ENCODE measurements around the gene UBTD1. TPM values are rescaled to one million over a fixed set of nuclear protein-coding genes. Genes with fewer than 3 reads are reported as not detected.

Gene UBTD1
- total RNA-seq, 1 donor from 2014 or later, result 1.8 TPM

DNA sequence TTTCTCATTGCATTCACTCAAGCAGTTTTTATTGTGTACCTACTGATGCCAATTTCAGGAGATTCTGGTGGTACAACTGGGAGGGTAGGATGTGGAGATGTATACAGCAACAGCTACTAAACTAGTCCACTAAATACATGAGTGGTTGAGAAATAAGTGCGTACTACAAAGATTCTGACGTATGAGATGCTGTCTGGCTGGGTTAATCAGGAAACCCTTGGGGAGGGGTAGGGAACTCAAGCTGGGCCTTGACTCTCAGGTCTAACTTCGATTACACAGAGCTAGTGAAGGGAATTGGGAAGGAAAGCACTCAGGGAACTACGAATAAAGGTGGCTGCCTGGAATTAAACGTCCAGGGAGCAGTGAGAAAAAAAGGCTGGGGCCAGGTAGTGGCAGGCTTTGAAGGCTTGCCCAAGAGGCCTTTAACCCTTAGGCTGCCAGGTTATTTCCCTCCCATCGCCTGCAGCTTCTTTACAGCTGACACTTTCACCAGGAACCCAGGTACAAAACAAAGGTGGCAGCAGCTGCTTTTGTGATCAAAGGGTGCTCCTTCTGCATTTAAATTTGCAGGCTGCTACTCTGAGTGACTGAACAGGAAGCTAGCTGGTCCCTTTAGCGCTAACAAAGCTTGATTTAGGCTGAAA, 3.7 kb upstream of the UBTD1 start:
- peak overlapping the region; percentile 64 for H3K27ac Mint-ChIP-seq
- peaks cover 41% of the 10 kb centered on the region for H3K4me1 Mint-ChIP-seq
- H3K9me3 Mint-ChIP-seq, result no peaks in the 10 kb centered on the region
- peak; percentile 63 for DNase-seq
- peaks cover 4% of the 10 kb centered on the region for H3K27me3 Mint-ChIP-seq
- intact Hi-C loops (cut with micrococcal nuclease), result loop anchor here (5.0 to 10.0 kb wide), 2 partner anchors 178 to 660 kb away; partner anchors contain the start of genes FRAT1 and LCOR
- peak overlapping the region; percentile 59 for H3K4me3 Mint-ChIP-seq
- H3K36me3 Mint-ChIP-seq (ENCODE audit: low read depth), result peaks cover 29% of the 10 kb centered on the region

GRCh38 chr10:97497572-97498075, 1.1 kb upstream of the UBTD1 start:
- intact Hi-C loops (cut with micrococcal nuclease), result loop anchor here (1.0 to 10.0 kb wide), 11 partner anchors 45 to 663 kb away; partner anchors contain the start of genes ARHGAP19, AVPI1, EXOSC1 and FRAT1
- DNase-seq, result peak; percentile 94
- H3K4me3 Mint-ChIP-seq, result peak overlapping the region; percentile 94
- H3K9me3 Mint-ChIP-seq, result no peaks in the 10 kb centered on the region
- peaks cover 29% of the 10 kb centered on the region for H3K27me3 Mint-ChIP-seq
- H3K27ac Mint-ChIP-seq, result peak overlapping the region; percentile 100
- H3K36me3 Mint-ChIP-seq (ENCODE audit: low read depth), result peaks cover 26% of the 10 kb centered on the region
- H3K4me1 Mint-ChIP-seq, result peaks cover 38% of the 10 kb centered on the region

DNA sequence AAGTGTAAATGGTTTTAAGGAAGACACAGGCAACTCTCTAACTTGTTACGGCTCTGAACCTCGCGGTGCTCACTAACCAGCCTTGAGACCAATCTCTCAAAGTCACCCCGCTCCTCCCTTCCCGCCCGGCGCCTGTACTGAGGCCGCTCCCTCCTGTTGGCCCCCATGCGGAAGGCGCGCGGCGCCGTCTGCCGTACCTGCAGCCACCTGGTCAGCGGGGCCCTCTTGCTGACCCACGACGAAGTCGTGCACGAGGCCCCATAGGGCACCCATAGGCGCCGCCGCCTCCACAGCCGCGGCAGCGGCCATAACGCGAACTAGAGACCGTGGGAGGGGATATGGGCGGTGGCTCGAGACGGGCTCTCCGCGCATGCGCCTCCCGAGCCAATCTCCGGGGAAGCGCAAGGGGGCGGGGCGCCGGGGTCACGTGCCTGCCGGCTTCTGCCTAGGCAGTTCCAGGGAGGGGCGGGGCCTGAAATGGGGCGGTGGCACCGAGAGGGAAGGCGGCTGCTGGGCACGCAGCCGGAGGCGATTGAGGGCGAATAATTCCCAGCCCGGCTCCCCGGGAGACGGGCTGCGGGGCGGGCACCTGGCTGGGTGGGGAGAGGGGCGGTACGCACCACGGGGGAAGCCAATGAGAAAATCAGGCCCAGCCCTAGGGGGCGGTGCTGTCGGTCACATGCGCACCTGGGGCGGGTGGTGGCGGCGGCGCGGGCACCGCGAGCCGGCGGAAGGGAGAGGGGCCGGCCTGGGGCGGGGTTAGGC, 466 bp upstream of the UBTD1 start, which contains the start of gene MMS19:
Gene MMS19 (minus strand): TSS at position 347 of the 765 bp plus-strand sequence. CDS start 38 bp downstream, at position 309.
- peak; percentile 100 for DNase-seq
- H3K9me3 Mint-ChIP-seq, result no peaks in the 10 kb centered on the region
- H3K4me1 Mint-ChIP-seq, result peaks cover 38% of the 10 kb centered on the region
- intact Hi-C loops (cut with micrococcal nuclease), result loop anchor here (1.0 to 10.0 kb wide), 10 partner anchors 45 to 663 kb away; partner anchors contain the start of genes ARHGAP19, AVPI1, EXOSC1 and FRAT1
- peaks cover 33% of the 10 kb centered on the region for H3K27me3 Mint-ChIP-seq
- H3K27ac Mint-ChIP-seq, result peak within 1 kb of the TSS; percentile 100
- peaks cover 21% of the 10 kb centered on the region for H3K36me3 Mint-ChIP-seq (ENCODE audit: low read depth)
- H3K4me3 Mint-ChIP-seq, result peak within 1 kb of the TSS; percentile 94

GRCh38 chr10:97499561-97500296, 1.0 kb downstream of the UBTD1 start:
- Mint-ChIP-seq H3K27me3 (peaks cover 35% of the 10 kb centered on the region), H3K27ac (no peak overlapping the region), H3K36me3 (ENCODE audit: low read depth) (peaks cover 9% of the 10 kb centered on the region), H3K4me1 (peaks cover 30% of the 10 kb centered on the region), H3K4me3 (peak overlapping the region; percentile 34), H3K9me3 (no peaks in the 10 kb centered on the region)
- intact Hi-C loops (cut with micrococcal nuclease), result loop anchor here (2.0 to 10.0 kb wide), 5 partner anchors 43 to 665 kb away; partner anchors contain the start of genes FRAT1, LCOR and PI4K2A
- DNase-seq, result no peak

GRCh38 chr10:97500297-97500575, 1.5 kb downstream of the UBTD1 start:
- intact Hi-C loops (cut with micrococcal nuclease), result no loop called here
- H3K4me1 Mint-ChIP-seq, result peaks cover 25% of the 10 kb centered on the region
- no peak for DNase-seq
- H3K27me3 Mint-ChIP-seq, result peaks cover 35% of the 10 kb centered on the region
- no peaks in the 10 kb centered on the region for H3K9me3 Mint-ChIP-seq
- H3K27ac Mint-ChIP-seq, result no peak overlapping the region
- H3K36me3 Mint-ChIP-seq (ENCODE audit: low read depth), result peaks cover 9% of the 10 kb centered on the region
- H3K4me3 Mint-ChIP-seq, result peak overlapping the region; percentile 38

DNA sequence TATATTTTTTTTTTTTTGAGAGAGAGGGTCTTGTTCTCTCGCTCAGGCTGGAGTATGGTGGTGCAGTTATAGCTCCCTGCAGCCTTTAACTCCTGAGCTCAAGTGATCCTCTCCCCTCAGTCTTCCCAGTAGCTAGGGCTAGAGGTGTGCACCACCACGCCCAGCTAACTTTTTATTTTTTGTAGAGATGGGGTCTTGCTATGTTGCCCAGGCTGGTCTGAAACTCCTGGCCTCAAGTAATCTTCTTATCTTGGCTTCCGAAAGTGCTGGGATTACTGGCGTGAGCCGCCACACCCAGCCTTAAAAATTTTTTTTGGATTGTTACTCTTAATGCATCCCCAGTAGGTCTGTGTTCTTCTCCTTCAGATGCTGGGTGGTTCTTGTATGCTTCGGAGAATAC, 4.2 kb downstream of the UBTD1 start:
- Mint-ChIP-seq H3K4me3 (no peak overlapping the region), H3K4me1 (peaks cover 6% of the 10 kb centered on the region), H3K27me3 (peaks cover 41% of the 10 kb centered on the region), H3K27ac (no peak overlapping the region), H3K9me3 (no peaks in the 10 kb centered on the region), H3K36me3 (ENCODE audit: low read depth) (no peaks in the 10 kb centered on the region)
- intact Hi-C loops (cut with micrococcal nuclease), result no loop called here
- no peak for DNase-seq

DNA sequence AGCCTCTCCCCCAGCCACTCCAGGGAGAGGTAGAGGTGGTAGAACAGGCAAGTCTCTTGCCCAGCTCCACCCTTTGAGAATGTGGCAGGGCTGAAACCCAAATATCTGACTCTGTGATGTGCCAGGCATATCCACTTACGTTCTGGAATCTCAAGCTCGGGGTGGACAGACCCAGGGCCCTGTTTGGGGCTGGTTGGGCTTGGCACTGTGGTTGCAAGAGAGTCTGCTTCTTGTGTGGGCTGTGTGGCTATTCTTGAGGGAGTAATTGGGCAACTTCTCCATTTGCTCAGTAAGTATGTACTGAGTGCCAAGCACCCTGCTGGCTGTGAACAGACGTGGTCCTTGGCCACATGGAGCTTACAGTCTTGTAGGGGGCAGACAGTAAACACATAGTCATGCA, 4.7 kb downstream of the UBTD1 start:
- intact Hi-C loops (cut with micrococcal nuclease), result no loop called here
- H3K36me3 Mint-ChIP-seq (ENCODE audit: low read depth), result no peaks in the 10 kb centered on the region
- H3K4me1 Mint-ChIP-seq, result peaks cover 6% of the 10 kb centered on the region
- no peak overlapping the region for H3K27ac Mint-ChIP-seq
- peaks cover 43% of the 10 kb centered on the region for H3K27me3 Mint-ChIP-seq
- H3K9me3 Mint-ChIP-seq, result no peaks in the 10 kb centered on the region
- H3K4me3 Mint-ChIP-seq, result no peak overlapping the region
- DNase-seq, result no peak

GRCh38 chr10:97505152-97505551, 6.4 kb downstream of the UBTD1 start:
- no peak overlapping the region for H3K27ac Mint-ChIP-seq
- H3K9me3 Mint-ChIP-seq, result no peaks in the 10 kb centered on the region
- H3K4me1 Mint-ChIP-seq, result peaks cover under 1% of the 10 kb centered on the region
- intact Hi-C loops (cut with micrococcal nuclease), result no loop called here
- no peaks in the 10 kb centered on the region for H3K36me3 Mint-ChIP-seq (ENCODE audit: low read depth)
- no peak overlapping the region for H3K4me3 Mint-ChIP-seq
- no peak for DNase-seq
- peaks cover 39% of the 10 kb centered on the region for H3K27me3 Mint-ChIP-seq

DNA sequence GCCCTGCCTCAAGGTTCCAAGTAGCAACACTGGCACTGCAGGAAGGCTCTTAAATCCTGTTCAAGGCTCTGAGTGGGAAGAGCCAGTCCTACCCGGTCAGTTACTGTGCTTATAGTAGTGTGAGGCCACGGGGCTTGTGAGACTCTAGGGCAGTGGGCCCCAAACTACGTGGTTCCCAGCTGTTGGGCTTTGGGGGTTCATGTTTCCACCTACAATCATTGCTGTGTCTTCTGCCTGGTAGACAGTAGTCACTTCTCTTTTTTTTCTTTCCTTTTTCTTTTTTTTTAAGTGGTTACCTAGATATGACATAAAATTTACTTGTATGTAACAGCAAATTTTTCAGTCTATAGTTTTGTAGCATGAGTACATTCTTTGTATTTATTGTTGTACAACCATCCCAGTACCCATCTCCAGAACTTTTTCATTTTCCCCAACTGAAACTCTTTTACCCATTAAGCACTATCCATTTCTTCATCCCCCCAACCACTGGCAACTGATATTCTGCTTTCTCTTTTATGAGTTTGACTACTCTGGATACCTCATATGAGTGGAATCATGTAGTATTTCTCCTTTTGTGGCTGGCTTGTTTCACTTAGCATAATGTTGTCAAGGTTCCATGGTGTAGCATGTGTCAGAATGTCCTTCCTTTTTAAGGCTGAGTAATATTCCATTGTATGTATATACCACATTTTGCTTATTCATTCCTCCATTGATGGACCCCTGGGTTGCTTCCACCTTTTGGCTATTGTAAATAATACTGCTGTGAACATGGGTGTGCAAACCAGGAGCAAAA, 7.7 kb downstream of the UBTD1 start:
- intact Hi-C loops (cut with micrococcal nuclease), result no loop called here
- H3K9me3 Mint-ChIP-seq, result no peaks in the 10 kb centered on the region
- no peak overlapping the region for H3K27ac Mint-ChIP-seq
- H3K36me3 Mint-ChIP-seq (ENCODE audit: low read depth), result no peaks in the 10 kb centered on the region
- H3K27me3 Mint-ChIP-seq, result peaks cover 31% of the 10 kb centered on the region
- no peak overlapping the region for H3K4me3 Mint-ChIP-seq
- no peak for DNase-seq
- H3K4me1 Mint-ChIP-seq, result no peaks in the 10 kb centered on the region

DNA sequence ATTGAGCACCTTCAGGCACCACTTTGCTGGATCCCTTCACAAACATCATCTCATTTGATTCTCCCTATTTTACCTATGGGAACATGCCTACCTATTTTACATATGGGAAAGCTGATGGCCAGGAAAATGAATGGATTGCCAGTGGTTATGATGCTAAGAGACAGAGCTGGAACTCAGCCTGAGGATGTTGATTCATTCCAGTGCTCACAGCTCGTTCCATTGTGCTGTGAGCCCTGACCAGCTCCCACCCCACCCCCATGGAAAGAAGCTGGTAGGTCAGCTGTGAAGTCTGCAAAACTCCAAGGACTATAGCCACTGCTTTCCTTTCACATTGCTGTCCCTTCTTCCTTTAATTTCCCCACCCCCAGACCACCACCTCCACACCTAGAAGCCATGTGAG, 9.6 kb downstream of the UBTD1 start:
- Mint-ChIP-seq H3K27me3 (peaks cover 18% of the 10 kb centered on the region), H3K9me3 (no peaks in the 10 kb centered on the region), H3K4me3 (no peak overlapping the region), H3K27ac (no peak overlapping the region), H3K4me1 (no peaks in the 10 kb centered on the region), H3K36me3 (ENCODE audit: low read depth) (no peaks in the 10 kb centered on the region)
- DNase-seq, result no peak
- intact Hi-C loops (cut with micrococcal nuclease), result no loop called here

DNA sequence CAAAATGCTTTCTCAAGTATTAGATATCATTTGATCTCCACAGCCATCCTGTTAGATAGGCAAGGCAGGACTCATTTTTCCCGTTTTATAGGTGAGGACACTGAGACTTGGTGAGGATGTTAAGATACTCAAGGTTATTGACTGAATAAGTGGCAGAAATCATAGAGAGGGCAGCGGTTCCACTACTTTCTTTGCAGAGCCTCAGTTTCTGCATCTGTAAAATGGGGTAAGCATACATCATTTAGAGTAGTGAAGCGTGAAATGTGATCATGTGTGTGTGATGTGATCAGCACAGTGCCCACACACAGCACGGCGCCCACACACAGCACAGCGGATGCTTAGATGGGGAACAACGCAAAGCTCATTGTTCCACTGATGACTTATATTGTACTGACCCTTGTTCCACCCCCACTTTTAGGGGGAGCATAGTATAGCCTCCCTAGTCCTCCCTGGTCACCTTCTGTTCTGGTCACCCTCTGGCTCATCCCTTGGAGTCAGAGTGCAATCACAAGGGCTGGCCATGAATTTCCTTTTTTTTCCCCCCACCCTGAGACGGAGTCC, 10.5 kb downstream of the UBTD1 start:
- H3K36me3 Mint-ChIP-seq (ENCODE audit: low read depth), result no peaks in the 10 kb centered on the region
- no peak overlapping the region for H3K27ac Mint-ChIP-seq
- no peaks in the 10 kb centered on the region for H3K4me1 Mint-ChIP-seq
- H3K27me3 Mint-ChIP-seq, result peaks cover 19% of the 10 kb centered on the region
- intact Hi-C loops (cut with micrococcal nuclease), result no loop called here
- no peak overlapping the region for H3K4me3 Mint-ChIP-seq
- no peak for DNase-seq
- H3K9me3 Mint-ChIP-seq, result no peaks in the 10 kb centered on the region

DNA sequence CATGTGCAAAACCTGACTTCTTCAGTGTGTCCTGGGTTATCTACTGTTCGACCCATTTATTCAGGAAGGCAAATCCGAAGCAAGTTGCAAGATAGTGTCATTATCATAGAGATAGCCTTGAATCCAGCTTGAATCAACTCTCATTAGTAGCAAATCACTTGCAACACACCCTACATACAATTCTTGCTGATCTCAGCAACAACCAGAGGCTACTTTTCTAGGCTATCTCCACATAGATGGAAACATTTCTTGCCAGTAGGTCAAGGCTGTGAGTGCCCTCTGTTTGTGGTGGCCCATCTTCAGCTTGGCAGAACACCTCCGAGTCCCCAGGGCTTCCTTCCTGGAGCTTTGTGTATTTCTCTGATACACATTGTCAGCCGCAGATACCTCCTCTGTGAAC, 12.0 kb downstream of the UBTD1 start:
- intact Hi-C loops (cut with micrococcal nuclease), result no loop called here
- no peaks in the 10 kb centered on the region for H3K4me1 Mint-ChIP-seq
- no peak overlapping the region for H3K4me3 Mint-ChIP-seq
- H3K27ac Mint-ChIP-seq, result no peak overlapping the region
- H3K27me3 Mint-ChIP-seq, result peaks cover 30% of the 10 kb centered on the region
- no peak for DNase-seq
- no peaks in the 10 kb centered on the region for H3K36me3 Mint-ChIP-seq (ENCODE audit: low read depth)
- no peaks in the 10 kb centered on the region for H3K9me3 Mint-ChIP-seq

Data from activated CD4-positive, alpha-beta T cell treated with anti-CD3 and anti-CD28 coated beads, Interleukin-2, amount 10 ng/mL, durations not matched to agents 24 days and 14 days (primary cell).